ENCODE measurements around the gene LILRB3. TPM values are rescaled to one million over a fixed set of nuclear protein-coding genes. Genes with fewer than 3 reads are reported as not detected.
"Not testable (repeated sequence)": the region's sequence is repeated elsewhere in the genome, so short reads cannot be mapped to it uniquely, and the experiment has no call there.

Gene LILRB3
- total and polyA plus RNA-seq, 2 of the 4 experiments (the other 2 are of a cell fraction) = not detected

GRCh38 chr19:54214217-54214616, 8.6 kb downstream of the LILRB3 start:
- DNase-seq; H2BK20ac ChIP-seq (ENCODE audit: low read depth, low read length); intact Hi-C loops (cut with micrococcal nuclease); H2BK15ac ChIP-seq (ENCODE audit: low read depth, low read length); H3K36me3 ChIP-seq (ENCODE audit: control insufficient read depth, insufficient read depth, low read length); H3K27me3 ChIP-seq (ENCODE audit: control insufficient read depth, insufficient read depth, low read length); dilution Hi-C loops (cut with HindIII; ENCODE audit: low sequenced_read_pairs, unreplicated experiment); H3K4ac ChIP-seq (ENCODE audit: low read depth, low read length); H3K18ac ChIP-seq (ENCODE audit: low read depth, low read length); H3K56ac ChIP-seq (ENCODE audit: extremely low read depth, insufficient read depth, low read length); ATAC-seq (ENCODE audit: low read depth); CTCF ChIA-PET; H2AK9ac ChIP-seq (replicated peaks; ENCODE audit: low read depth, low read length, poor library complexity); H4K5ac ChIP-seq (ENCODE audit: low read depth, low read length); H3K9ac ChIP-seq (ENCODE audit: low read depth, low read length); H4K91ac ChIP-seq (ENCODE audit: insufficient read depth, low read depth, low read length); H3K14ac ChIP-seq (replicated peaks; ENCODE audit: low read depth, low read length); H4K8ac ChIP-seq (ENCODE audit: low read depth in 2 of 2, low read length in 2 of 2); H3K9me3 ChIP-seq (ENCODE audit: control insufficient read depth, insufficient read depth, low read length); H2AFZ ChIP-seq (replicated peaks; ENCODE audit: low read length, poor library complexity); H3K23ac ChIP-seq (ENCODE audit: low read depth, low read length); BruUV-seq (replicated peaks); POLR2A ChIA-PET (ENCODE audit: unreplicated experiment); H3K27ac ChIP-seq (ENCODE audit: insufficient read depth, low read length); in situ Hi-C loops (cut with MboI; ENCODE audit: low sequenced_read_pairs); H3K4me2 ChIP-seq (ENCODE audit: low read depth, low read length); H3K4me3 ChIP-seq (ENCODE audit: insufficient read depth, low read depth, low read length); H2BK5ac ChIP-seq (ENCODE audit: low read depth, low read length, poor library complexity, severe bottlenecking); H2AK5ac ChIP-seq (ENCODE audit: low read depth, low read length); H2BK120ac ChIP-seq (ENCODE audit: low read depth, low read length): not testable (repeated sequence)
- WGBS, 2 experiments (ENCODE audit: extremely low coverage in 2 of 2, insufficient read length in 1 of 2) = no CpG with 5 or more reads among the region's 5 CpGs
- Histone ChIP-seq H3K79me1 (ENCODE audit: low read depth in 1 of 2, low read length in 2 of 2) (peaks cover 0 to 18% of the 10 kb centered on the region in 2 experiments; a peak in 2 of 4 replicates), H3K4me1 (ENCODE audit: control insufficient read depth, insufficient read depth, low read length) (peaks cover 15% of the 10 kb centered on the region), H4K20me1 (ENCODE audit: insufficient read depth, low read length) (peaks cover 20% of the 10 kb centered on the region), H3K9me1 (ENCODE audit: insufficient read depth, low read length) (peaks cover 13% of the 10 kb centered on the region)
